NCI-H226 (cell line): ENCODE measurements around the gene PCDHGB6.
"Not testable (repeated sequence)": the region's sequence is repeated elsewhere in the genome, so short reads cannot be mapped to it uniquely, and the experiment has no call there.

ENCODE experiments used
- DNase-seq: peaks from one replicate; pipeline ENCODE4 v3.0.0-alpha.2; 2015

The PCDHGB6 gene

GRCh38 chr5:141389153-141390042, 18.4 kb upstream of the PCDHGB6 start:
- no peak for DNase-seq

- no peak for DNase-seq
Measured at GRCh38 chr5:141392429-141393198, 15.2 kb upstream of the PCDHGB6 start, which contains the start of gene PCDHGA8. TSS of gene PCDHGA8 (plus strand) at chr5:141392633. CDS start at chr5:141392814, 181 bp downstream.

GRCh38 chr5:141393267-141393666, 14.6 kb upstream of the PCDHGB6 start:
- DNase-seq = no peak

- not testable (repeated sequence) for DNase-seq
Measured at GRCh38 chr5:141394401-141395187, 13.2 kb upstream of the PCDHGB6 start.

- DNase-seq = not testable (repeated sequence)
Measured at GRCh38 chr5:141397756-141398551, 9.9 kb upstream of the PCDHGB6 start, which contains the start of gene PCDHGB5. TSS of gene PCDHGB5 (plus strand) at chr5:141397947. CDS start at chr5:141398128, 181 bp downstream.

- no peak for DNase-seq
Measured at GRCh38 chr5:141398608-141399007, 9.2 kb upstream of the PCDHGB6 start.

GRCh38 chr5:141399555-141400258, 8.1 kb upstream of the PCDHGB6 start:
- DNase-seq = no peak

- DNase-seq = no peak
Measured at GRCh38 chr5:141402553-141403243, 5.1 kb upstream of the PCDHGB6 start, which contains the start of gene PCDHGA9. TSS of gene PCDHGA9 (plus strand) at chr5:141402778. CDS start at chr5:141402953, 175 bp downstream.

GRCh38 chr5:141403387-141403786, 4.4 kb upstream of the PCDHGB6 start:
- no peak for DNase-seq

- no peak for DNase-seq
Measured at GRCh38 chr5:141409598-141410306, 1.9 kb downstream of the PCDHGB6 start.

GRCh38 chr5:141411575-141411974, 3.8 kb downstream of the PCDHGB6 start:
- DNase-seq = no peak

GRCh38 chr5:141412854-141413539, 5.2 kb downstream of the PCDHGB6 start, which contains the start of gene PCDHGA10:
TSS of gene PCDHGA10 (plus strand) at chr5:141412987. CDS start at chr5:141413176, 189 bp downstream.
- peak; percentile 56 for DNase-seq

GRCh38 chr5:141413540-141414069, 5.8 kb downstream of the PCDHGB6 start:
- no peak for DNase-seq

GRCh38 chr5:141414548-141415274, 6.9 kb downstream of the PCDHGB6 start:
- not testable (repeated sequence) for DNase-seq

GRCh38 chr5:141415275-141415618, 7.4 kb downstream of the PCDHGB6 start:
- DNase-seq = not testable (repeated sequence)

- peak; percentile 78 for DNase-seq
Measured at GRCh38 chr5:141417494-141418172, 9.8 kb downstream of the PCDHGB6 start, which contains the start of gene PCDHGB7. TSS of gene PCDHGB7 (plus strand) at chr5:141417677. CDS start at chr5:141417860, 183 bp downstream.
